Astrocyte of the cerebellum (primary cell): ENCODE measurements around the gene ABCB10.
"Not testable (repeated sequence)": the region's sequence is repeated elsewhere in the genome, so short reads cannot be mapped to it uniquely, and the experiment has no call there.

Experiments used
- DNase-seq: peaks from one replicate; pipeline ENCODE4 v3.0.0-alpha.2; 2011; ENCODE audit warnings: low read depth
- H3K4me3 ChIP-seq: 2 replicates; pipeline ENCODE4 v1.5.1; 2011; ENCODE audit warnings: mild to moderate bottlenecking, low read depth, low read length, moderate library complexity
- CTCF ChIP-seq: IDR thresholded peaks from 2 replicates; pipeline ENCODE4 v1.5.1; 2012; ENCODE audit warnings: low read length, low read depth, moderate library complexity, mild to moderate bottlenecking; ENCODE audit errors: missing control alignments
- in situ Hi-C: cut with HindIII; loops from 2 replicates; pipeline ENCODE4 v1.10.0; 2017; ENCODE audit warnings: low sequenced_read_pairs

ABCB10 gene

GRCh38 chr1:229514578-229515275, 43.8 kb downstream of the ABCB10 start:
- DNase-seq, result peak; percentile 36
- in situ Hi-C loops, result no loop called here
- no peak overlapping the region for H3K4me3 ChIP-seq
- peak; percentile 91 for TF ChIP-seq CTCF

GRCh38 chr1:229511625-229512024, 46.9 kb downstream of the ABCB10 start:
- H3K4me3 ChIP-seq, in situ Hi-C loops: not testable (repeated sequence)

GRCh38 chr1:229511201-229511600, 47.3 kb downstream of the ABCB10 start:
- H3K4me3 ChIP-seq, in situ Hi-C loops, DNase-seq: not testable (repeated sequence)

More at GRCh38 chr1:229511625-229512024, 46.9 kb downstream of the ABCB10 start:
- not testable (repeated sequence) for DNase-seq

GRCh38 chr1:229509576-229509975, 48.9 kb downstream of the ABCB10 start:
- H3K4me3 ChIP-seq, result no peak overlapping the region
- in situ Hi-C loops, result no loop called here
- TF ChIP-seq CTCF, result no peak
- DNase-seq, result no peak

- DNase-seq, result no peak
- TF ChIP-seq CTCF, result no peak
- peak overlapping the region; percentile 78 for H3K4me3 ChIP-seq
- in situ Hi-C loops, result no loop called here
Observed at GRCh38 chr1:229508823-229509337, 49.6 kb downstream of the ABCB10 start.

GRCh38 chr1:229507951-229508822, 50.3 kb downstream of the ABCB10 start, which contains the start of gene NUP133:
TSS of gene NUP133 (minus strand) at chr1:229508341. CDS start at chr1:229508249, 92 bp downstream.
- peak; percentile 98 for DNase-seq
- no peak for TF ChIP-seq CTCF
- in situ Hi-C loops, result no loop called here
- peak within 1 kb of the TSS; percentile 78 for H3K4me3 ChIP-seq

- TF ChIP-seq CTCF, result no peak
- in situ Hi-C loops, result no loop called here
- no peak for DNase-seq
- peak overlapping the region; percentile 78 for H3K4me3 ChIP-seq
Observed at GRCh38 chr1:229507502-229507901, 51.0 kb downstream of the ABCB10 start.
